ENCODE measurements around the gene RAB40C.

DNA sequence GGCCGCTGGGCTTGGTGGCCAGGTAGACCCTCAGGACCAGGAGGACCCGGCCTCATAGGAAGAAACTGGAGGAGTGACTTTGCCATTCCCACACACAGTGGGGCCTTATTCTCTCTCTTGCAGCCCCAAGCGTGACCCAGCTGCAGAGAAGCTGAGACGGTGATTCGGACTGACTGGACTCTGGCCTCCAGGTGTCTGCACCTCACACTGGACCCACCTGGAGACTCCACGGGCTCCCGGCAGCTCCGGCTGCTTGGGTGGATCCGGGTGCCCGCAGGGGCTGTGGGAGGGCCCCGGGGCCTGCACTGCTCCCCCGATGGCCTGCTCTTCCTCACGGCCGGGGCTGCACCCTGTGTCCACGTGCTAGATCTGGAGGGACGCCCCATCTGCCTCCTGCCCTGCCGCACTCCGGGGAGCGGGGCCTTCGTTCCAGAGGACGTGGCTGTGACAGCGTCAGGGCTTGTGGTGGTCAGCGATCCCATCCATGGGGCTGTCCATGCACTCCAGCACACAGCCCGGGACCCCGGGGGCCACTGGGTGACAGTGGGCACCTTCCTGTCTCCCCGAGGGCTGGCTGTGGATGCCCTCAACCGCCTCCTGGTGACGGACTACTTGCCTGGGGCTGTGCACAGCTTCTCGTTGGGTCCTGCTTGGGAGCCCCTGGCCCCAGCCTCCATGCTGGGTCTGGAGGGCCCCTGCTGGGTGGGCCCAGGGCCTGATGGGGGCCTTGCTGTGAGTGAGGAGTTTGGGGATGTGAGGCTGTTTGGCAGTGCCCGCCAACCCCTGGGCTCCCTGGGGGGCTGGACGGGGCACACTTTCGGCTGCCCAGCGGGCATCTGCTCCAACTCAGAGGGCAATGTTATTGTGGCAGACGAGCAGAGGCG is 22.3 kb upstream of the RAB40C start:
- no peak for TF ChIP-seq POLR2A (IDR thresholded peaks at IDR 0.05)
- TF ChIP-seq CTCF (IDR thresholded peaks at IDR 0.05) = no peak
